Measurements from ENCODE around the gene ZBTB17. TPM values are rescaled to one million over a fixed set of nuclear protein-coding genes. Genes with fewer than 3 reads are reported as not detected.

ZBTB17 gene
- total RNA-seq, 1 experiment from 2014 or later, result 44.2 TPM

GRCh38 chr1:15994590-15995351, 18.9 kb upstream of the ZBTB17 start:
- Histone ChIP-seq H2AFZ (ENCODE audit: low read length) (no peak overlapping the region), H3K9ac (ENCODE audit: low read length) (no peak overlapping the region), H4K20me1 (ENCODE audit: low read length) (no peaks in the 10 kb centered on the region), H3K4me3 (ENCODE audit: low read length) (no peak overlapping the region), H3F3A (ENCODE audit: low read length, unreplicated experiment) (no peaks in the 10 kb centered on the region), H3K9me3 (ENCODE audit: low read length) (no peaks in the 10 kb centered on the region), H3K4me1 (ENCODE audit: insufficient read depth, low read length) (no peaks in the 10 kb centered on the region), H3K27ac (ENCODE audit: low read length) (no peak overlapping the region), H3K4me2 (ENCODE audit: low read length) (no peak overlapping the region), H3K27me3 (ENCODE audit: low read length) (no peaks in the 10 kb centered on the region), H3K9me2 (replicated peaks; ENCODE audit: low read length) (no peaks in the 10 kb centered on the region), H3K36me3 (ENCODE audit: low read depth, low read length) (no peaks in the 10 kb centered on the region), H3K79me2 (ENCODE audit: low read length) (no peaks in the 10 kb centered on the region)
- peak; percentile 93 for ATAC-seq
- CTCF ChIA-PET, result no interaction called here
- intact Hi-C loops (cut with micrococcal nuclease), result loop anchor here (1.0 to 2.0 kb wide), 2 partner anchors 179 to 192 kb away; no protein-coding TSS in a partner anchor
- no peak for TF ChIP-seq EZH2 (IDR thresholded peaks at IDR 0.05; ENCODE audit: low read length, unreplicated experiment)
- peak; percentile 84 for TF ChIP-seq CTCF (conservative IDR thresholded peaks at IDR 0.05; ENCODE audit: low read depth, low read length)
- peak; percentile 68 for DNase-seq
- BruUV-seq (replicated peaks), result no TSS peak
- POLR2A ChIA-PET (ENCODE audit: unreplicated experiment), result no interaction called here

GRCh38 chr1:15994081-15994480, 18.2 kb upstream of the ZBTB17 start:
- no TSS peak for BruUV-seq (replicated peaks)
- Histone ChIP-seq H4K20me1 (ENCODE audit: low read length) (no peaks in the 10 kb centered on the region), H3K79me2 (ENCODE audit: low read length) (no peaks in the 10 kb centered on the region), H2AFZ (ENCODE audit: low read length) (no peak overlapping the region), H3K9me3 (ENCODE audit: low read length) (no peaks in the 10 kb centered on the region), H3K4me3 (ENCODE audit: low read length) (no peak overlapping the region), H3K27me3 (ENCODE audit: low read length) (no peaks in the 10 kb centered on the region), H3K27ac (ENCODE audit: low read length) (no peak overlapping the region), H3F3A (ENCODE audit: low read length, unreplicated experiment) (no peaks in the 10 kb centered on the region), H3K36me3 (ENCODE audit: low read depth, low read length) (no peaks in the 10 kb centered on the region), H3K4me2 (ENCODE audit: low read length) (no peak overlapping the region), H3K4me1 (ENCODE audit: insufficient read depth, low read length) (no peaks in the 10 kb centered on the region), H3K9me2 (replicated peaks; ENCODE audit: low read length) (no peaks in the 10 kb centered on the region), H3K9ac (ENCODE audit: low read length) (no peak overlapping the region)
- intact Hi-C loops (cut with micrococcal nuclease), result loop anchor here (1.0 to 2.0 kb wide), 2 partner anchors 179 to 191 kb away; no protein-coding TSS in a partner anchor
- DNase-seq, result no peak
- no peak for ATAC-seq
- TF ChIP-seq EZH2phosphoT487 (IDR thresholded peaks at IDR 0.05; ENCODE audit: borderline replicate concordance, low read length) (no peak), EZH2 (IDR thresholded peaks at IDR 0.05; ENCODE audit: low read length, unreplicated experiment) (no peak), CTCF (conservative IDR thresholded peaks at IDR 0.05; ENCODE audit: low read depth, low read length) (no peak)
- ChIA-PET CTCF (no interaction called here), POLR2A (ENCODE audit: unreplicated experiment) (no interaction called here)

- TF ChIP-seq CTCF (conservative IDR thresholded peaks at IDR 0.05; ENCODE audit: low read depth, low read length), result no peak
- no peak for TF ChIP-seq EZH2 (IDR thresholded peaks at IDR 0.05; ENCODE audit: low read length, unreplicated experiment)
- no peak for TF ChIP-seq EZH2phosphoT487 (IDR thresholded peaks at IDR 0.05; ENCODE audit: borderline replicate concordance, low read length)
- Histone ChIP-seq H3K4me1 (ENCODE audit: insufficient read depth, low read length) (no peaks in the 10 kb centered on the region), H3K9me3 (ENCODE audit: low read length) (no peaks in the 10 kb centered on the region), H4K20me1 (ENCODE audit: low read length) (no peaks in the 10 kb centered on the region), H3F3A (ENCODE audit: low read length, unreplicated experiment) (no peaks in the 10 kb centered on the region), H3K79me2 (ENCODE audit: low read length) (no peaks in the 10 kb centered on the region), H3K9me2 (replicated peaks; ENCODE audit: low read length) (no peaks in the 10 kb centered on the region), H3K27me3 (ENCODE audit: low read length) (no peaks in the 10 kb centered on the region), H2AFZ (ENCODE audit: low read length) (no peak overlapping the region), H3K27ac (ENCODE audit: low read length) (no peak overlapping the region), H3K4me2 (ENCODE audit: low read length) (no peak overlapping the region), H3K9ac (ENCODE audit: low read length) (no peak overlapping the region), H3K36me3 (ENCODE audit: low read depth, low read length) (no peaks in the 10 kb centered on the region), H3K4me3 (ENCODE audit: low read length) (no peak overlapping the region)
- POLR2A ChIA-PET (ENCODE audit: unreplicated experiment), result no interaction called here
- intact Hi-C loops (cut with micrococcal nuclease), result loop anchor here (1.0 to 2.0 kb wide), 2 partner anchors 178 to 191 kb away; no protein-coding TSS in a partner anchor
- CTCF ChIA-PET, result no interaction called here
- ATAC-seq (no peak), DNase-seq (no peak)
- no TSS peak for BruUV-seq (replicated peaks)
Measured at GRCh38 chr1:15993666-15994065, 17.8 kb upstream of the ZBTB17 start.

Measured in PC-3 (cell line).